GM15510 (cell line): Measurements from ENCODE around the gene ADAMTS10.

Source experiments
- POLR2A ChIP-seq: IDR thresholded peaks from 3 replicates; pipeline ENCODE4 v1.6.1; 2011; ENCODE audit warnings: borderline replicate concordance; ENCODE audit not compliant: insufficient read length; ENCODE audit errors: extremely low read depth

Gene ADAMTS10

DNA sequence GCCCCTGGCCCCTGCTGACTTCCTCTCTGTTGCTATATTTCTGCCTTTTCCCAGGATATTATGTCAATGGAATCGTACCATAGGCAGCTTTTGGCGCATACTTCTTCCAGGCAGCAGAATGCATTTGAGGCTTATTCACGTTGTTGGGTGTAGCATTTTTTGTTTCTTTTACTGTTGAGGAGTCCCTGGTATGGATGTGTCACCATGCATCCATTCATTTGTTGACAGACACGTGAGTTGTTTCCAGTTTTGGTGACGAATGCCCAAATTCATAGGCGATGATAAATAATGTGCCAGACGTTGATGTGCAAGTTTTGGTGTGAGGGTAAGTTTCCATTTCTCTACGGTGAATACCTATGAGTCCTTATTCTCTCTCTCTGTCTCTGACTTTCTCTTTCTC lies 24.9 kb upstream of the ADAMTS10 start:
- no peak for TF ChIP-seq POLR2A

DNA sequence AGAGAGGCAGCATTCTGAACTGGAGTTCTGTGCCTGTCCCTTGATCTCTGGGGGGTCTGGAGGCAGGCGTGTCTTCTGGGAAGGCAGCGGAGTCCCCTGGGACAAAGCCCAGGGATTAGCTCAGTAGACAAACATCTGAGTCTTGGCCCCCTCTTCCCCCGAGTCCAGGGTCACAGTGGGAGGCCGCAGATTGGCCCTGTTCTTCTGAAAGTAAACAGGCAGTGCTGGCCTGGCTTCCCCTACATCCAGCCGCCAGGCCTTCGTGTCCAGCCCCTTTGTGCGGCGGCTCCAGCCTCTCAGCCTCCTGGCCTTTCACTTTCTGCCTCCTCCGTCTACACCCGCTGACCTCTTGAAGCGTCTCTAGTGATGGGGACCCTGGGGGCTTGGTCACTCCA lies 20.9 kb upstream of the ADAMTS10 start:
- TF ChIP-seq POLR2A: no peak

DNA sequence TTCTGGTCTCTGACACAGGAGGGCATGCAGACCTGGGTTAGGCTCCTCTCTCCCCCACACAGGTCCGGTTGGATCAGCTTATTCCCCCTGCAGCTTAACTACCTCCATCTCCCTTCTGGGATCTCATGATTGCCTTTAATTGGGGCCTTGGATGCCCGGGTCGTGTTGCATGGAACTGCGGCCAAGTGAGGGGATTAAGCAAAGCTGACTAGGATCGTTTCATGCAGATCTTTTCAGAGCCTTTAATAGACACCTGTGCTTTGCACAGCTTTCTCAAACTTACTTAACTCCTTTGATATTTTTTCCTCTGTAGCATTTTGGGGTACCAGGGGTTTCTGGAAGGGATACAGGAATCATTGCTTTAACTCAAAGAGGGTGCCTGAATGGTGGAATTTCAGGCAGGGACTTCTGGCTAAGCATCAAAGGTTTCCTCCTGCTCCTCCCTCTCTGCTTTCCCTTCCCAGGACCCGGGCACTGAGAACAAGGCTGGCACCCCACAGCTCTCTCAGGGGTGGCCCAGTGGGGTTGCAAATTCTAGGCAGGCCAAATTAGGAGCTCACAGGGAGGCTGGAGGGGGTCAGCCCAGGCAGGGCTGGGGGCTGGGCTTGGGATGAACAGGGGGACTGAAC lies 20.4 kb upstream of the ADAMTS10 start:
- TF ChIP-seq POLR2A: no peak

GRCh38 chr19:8629996-8630683 lies 19.6 kb upstream of the ADAMTS10 start, which contains the start of gene NFILZ:
TSS of gene NFILZ (plus strand) at chr19:8630633. CDS start at chr19:8676766, 46,133 bp downstream.
- no peak for TF ChIP-seq POLR2A

DNA sequence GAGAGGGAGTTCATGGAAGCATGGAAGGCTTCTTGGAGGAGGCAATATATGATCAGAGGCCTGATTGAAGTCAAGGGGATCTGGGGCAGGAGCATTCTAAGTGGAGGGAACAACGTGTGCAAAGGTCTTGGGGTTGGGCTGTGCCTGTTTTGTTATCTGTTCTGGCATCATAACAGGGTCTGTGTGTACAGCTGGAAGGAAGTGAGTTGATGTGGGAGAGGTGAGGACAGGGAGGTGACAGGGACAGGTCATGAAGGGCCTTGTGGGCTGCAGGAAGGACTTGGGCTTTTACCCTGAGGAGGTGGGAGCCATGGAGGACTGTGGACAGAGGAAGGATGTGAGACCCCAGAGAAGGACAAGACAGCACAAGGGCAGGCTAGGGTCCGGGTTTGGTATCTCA lies 18.7 kb upstream of the ADAMTS10 start:
- TF ChIP-seq POLR2A: no peak

- TF ChIP-seq POLR2A: no peak
Measured at GRCh38 chr19:8626842-8627241, 16.3 kb upstream of the ADAMTS10 start.

DNA sequence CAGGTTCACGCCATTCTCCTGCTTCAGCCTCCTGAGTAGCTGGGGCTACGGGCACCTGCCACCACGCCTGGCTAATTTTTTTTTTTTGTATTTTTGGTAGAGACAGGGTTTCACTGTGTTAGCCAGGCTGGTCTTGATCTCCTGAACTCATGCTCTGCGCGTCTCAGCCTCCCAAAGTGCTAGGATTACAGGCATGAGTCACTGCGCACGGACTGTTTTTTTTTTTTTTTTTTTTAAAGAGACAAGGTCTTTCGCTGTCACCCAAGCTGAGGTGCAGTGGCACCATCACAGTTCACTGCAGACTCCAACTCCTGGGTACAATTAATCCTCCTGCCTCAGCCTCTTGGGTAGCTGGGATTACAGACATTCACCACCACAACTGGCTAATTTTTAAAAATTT lies 8.2 kb upstream of the ADAMTS10 start:
- no peak for TF ChIP-seq POLR2A

DNA sequence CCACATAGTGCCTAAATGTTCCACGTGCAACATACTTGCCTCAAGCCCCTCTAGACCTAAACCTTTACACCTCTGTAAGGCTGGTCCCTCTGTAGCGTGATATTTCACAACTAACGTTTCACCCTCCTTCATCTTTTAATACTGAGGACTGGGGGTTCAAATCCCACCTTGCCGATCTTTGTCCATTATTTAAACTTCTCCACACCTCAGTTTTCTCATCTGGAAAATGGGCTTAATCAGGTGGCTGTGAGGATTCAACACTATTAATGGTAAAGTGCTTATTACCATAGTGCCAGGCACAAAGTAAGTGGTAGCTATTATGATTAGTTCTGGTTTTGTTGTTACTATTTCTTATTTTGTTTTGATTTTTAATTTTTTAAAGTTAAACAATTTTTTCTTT lies 7.5 kb upstream of the ADAMTS10 start:
- no peak for TF ChIP-seq POLR2A

GRCh38 chr19:8616861-8617260 lies 6.3 kb upstream of the ADAMTS10 start:
- no peak for TF ChIP-seq POLR2A

GRCh38 chr19:8615813-8616596 lies 5.5 kb upstream of the ADAMTS10 start:
- no peak for TF ChIP-seq POLR2A

- TF ChIP-seq POLR2A: no peak
Measured at GRCh38 chr19:8615024-8615423, 4.5 kb upstream of the ADAMTS10 start.

DNA sequence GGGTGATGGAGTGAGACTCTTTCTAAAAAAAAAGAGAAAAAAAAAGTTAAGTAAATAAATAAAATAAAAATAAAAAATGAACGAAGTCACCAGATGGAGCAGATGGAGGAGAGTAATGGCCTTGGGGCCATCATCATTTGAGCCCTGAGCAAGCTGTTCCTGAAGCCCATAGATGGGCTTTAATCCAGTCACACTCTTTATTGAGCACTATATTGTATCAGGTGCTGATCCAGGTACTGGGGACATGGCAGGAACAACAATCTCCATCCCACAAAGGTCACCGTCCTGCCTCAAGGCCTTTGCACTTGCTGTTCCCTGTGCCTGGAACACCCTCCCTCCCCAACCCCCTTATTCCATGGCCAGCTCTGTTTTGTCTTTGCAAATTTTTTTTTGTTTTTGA lies 3.9 kb upstream of the ADAMTS10 start:
- TF ChIP-seq POLR2A: no peak

- no peak for TF ChIP-seq POLR2A
Measured at GRCh38 chr19:8612807-8613171, 2.3 kb upstream of the ADAMTS10 start.

DNA sequence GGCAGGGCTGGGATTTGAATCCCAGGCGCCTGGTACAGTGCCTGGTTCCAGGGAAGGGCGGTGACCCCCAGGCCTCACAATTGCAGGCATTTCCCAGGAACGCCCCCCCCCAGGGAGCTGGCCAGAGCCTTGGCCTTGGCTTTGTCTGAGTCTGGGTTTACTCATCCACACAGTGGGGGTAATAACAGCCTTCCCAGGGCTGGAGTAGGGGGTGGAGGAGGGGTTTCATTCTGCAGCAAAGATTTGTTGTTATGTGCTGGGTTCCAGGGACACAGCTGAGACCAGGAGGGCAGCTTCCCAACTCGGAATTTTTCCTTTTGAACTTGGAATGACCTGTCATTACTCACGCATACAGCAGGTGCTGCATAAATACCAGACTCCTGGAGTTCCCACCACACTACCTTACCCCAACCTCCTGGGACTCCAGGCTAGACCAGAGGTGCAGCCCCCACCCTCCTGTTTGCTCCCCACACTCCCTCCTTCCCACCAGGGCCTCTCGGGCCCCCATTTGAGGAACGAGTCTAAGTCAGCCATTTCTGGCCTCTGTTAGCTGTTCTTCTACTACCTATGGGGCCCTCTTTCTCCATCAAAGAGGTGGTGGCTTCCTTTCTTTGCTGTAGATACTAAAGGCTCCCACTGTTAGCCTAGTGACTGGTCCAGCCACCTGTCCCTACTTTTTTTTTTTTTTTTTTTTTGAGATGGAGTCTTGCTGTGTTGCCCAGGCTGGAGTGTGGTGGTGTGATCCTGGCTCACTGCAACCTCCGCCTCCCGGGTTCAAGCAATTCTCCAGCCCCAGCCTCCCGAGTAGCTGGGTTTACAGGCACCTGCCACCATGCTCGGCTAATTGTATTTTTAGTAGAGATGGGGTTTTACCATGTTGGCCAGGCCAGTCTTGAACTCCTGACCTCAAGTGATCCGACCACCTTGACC lies 1.6 kb upstream of the ADAMTS10 start:
- no peak for TF ChIP-seq POLR2A
